COR-L47 (cell line): ENCODE measurements around the gene CHD9.
"Not testable (repeated sequence)": the region's sequence is repeated elsewhere in the genome, so short reads cannot be mapped to it uniquely, and the experiment has no call there.

Source experiments
- DNase-seq: peaks from one replicate; lab custom pipeline; 2025; lab: John Stamatoyannopoulos, UW

CHD9 gene

DNA sequence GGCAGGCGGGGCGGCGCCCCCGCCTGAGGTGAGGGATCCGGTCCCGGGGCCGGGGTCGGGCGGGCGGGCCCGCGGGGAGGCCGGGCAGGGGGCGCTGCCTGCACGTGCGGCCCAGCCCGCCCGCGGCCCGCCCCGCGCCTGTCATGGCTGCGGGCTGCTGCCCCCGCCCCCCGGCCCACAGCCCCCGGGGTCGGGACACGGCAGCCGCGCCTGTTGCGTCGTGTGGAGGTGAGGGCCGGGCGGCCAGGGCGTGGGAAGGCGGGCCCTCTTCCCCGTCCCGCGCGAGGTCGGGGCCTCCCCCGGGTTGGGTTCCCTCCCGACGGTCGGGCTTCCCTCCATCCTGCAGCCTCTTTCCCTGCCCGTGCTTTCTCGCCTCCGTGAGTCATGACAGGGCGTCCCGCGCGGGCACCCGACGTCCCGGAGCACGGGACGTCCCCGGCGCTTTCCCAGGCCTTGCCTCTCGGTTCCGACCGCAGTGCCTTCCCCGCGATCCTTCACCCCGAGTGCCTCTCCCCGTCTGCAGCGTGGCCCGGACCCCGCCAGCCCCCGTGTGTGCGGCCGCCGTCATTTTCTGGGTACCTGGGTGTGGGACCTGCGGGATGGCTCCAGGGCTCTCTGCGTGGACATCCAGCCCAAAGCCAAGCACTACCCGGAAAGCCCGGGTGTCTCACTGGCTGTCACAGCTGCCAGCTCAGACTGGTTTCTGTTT is 76.7 kb downstream of the CHD9 start:
- peak; percentile 14 for DNase-seq

- DNase-seq = no peak
Measured at GRCh38 chr16:53132406-53132805, 77.6 kb downstream of the CHD9 start.

DNA sequence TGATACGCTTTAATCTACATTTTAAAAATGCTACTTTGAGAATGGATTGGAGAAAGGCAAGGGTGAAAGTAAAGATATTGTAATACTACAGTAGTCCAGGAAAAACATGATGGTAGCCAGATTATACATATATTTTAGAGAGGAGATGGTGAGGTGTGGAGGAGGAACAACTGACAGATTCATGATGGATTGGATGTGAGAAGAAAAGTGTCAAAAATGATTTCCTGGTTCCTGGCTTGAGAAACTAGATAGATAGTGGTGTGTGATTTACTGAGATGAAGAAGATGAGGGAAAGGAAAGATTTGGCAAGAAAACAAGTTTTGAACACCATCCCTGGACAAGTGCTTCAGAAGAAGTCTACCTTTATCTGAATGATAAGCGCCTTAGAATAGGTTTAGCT is 80.5 kb downstream of the CHD9 start:
- no peak for DNase-seq

DNA sequence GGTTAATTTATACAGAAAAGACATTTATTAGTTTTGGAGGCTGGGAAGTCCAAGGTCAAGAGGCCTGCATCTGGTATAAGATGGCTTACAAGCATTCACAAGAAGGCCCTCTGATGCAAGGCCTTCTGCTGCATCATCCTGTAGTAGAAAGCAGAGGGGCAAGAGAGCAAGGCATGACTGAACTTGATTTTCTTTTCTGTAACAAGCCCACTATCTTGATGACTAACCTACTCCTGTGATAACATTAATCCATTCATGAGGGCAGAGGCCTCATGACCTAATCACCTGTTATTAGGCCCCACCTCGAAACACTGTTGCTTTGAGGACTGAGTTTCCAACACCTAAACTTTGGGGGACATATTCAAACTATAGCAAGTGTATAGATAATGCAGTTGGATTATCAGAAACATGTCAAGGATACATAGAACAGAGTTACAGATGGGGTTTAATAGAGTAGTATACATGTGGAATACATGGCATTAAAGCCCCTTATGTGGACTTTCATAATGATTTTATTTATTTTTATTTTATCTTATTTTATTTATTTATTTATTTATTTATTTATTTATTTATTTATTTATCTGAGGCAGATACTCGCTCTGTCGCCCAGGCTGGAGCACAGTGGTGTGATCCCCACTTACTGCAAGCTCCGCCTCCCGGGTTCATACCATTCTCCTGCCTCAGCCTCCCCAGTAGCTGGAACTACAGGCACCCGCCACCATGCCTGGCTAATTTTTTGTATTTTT is 88.2 kb downstream of the CHD9 start:
- DNase-seq = no peak

GRCh38 chr16:53147500-53148065 is 92.8 kb downstream of the CHD9 start:
- no peak for DNase-seq

DNA sequence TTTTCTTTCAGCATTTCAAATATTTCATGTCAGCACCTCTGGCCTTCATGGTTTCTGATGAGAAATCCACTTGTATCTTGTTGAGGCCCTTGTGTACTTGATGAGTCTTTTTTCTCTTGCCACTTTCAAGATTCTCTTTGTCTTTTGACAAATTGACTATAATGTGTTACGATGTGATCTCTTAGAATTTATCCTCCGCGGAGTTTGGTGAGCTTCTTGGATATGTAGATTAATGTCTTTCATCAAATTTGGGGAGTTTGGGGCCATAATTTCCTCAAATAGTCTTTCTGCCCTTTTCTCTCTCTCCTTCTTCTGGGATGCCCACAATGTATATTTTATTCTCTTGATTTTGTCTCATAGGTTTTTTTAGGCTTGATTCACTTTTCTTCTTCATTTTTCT is 96.0 kb downstream of the CHD9 start:
- no peak for DNase-seq

DNA sequence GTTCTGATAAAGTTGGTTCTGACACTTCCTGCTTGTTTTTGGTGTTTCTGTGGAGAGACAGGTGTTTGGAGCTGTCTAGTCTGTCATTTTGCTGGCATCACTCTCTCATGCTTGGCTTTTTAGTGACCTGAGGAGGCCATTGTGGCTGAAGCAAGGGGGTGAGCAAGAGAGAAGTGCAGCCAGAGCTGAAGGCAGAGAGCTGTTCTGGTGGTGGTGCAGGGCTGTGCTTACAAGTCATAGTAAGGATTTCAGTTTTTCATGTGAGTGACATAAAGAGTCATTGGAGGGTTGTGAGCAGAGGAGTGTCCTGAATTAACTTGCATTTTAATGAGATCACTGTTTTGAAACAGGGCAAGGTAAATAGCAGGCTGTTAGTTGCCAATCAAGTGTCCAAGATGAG is 97.5 kb downstream of the CHD9 start:
- DNase-seq = no peak

DNA sequence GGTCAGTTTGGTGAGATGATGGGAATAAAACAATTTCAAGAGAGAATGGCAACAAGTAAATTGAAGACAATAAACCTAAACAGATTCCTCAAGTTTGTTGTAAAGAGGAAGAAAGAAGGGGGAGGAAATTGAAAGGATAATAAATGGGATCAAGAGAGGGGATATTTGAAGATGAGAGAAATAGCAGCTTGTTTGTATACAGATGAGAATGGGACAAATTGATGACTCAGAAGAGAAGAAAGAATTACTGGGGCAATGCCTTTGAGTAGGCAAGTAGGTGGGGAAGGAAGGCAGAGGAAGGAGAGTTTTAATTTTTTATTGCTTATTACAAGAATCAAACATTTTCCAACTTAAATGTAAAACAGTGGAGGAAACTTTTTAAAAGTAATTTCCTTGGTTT is 98.3 kb downstream of the CHD9 start:
- no peak for DNase-seq

DNA sequence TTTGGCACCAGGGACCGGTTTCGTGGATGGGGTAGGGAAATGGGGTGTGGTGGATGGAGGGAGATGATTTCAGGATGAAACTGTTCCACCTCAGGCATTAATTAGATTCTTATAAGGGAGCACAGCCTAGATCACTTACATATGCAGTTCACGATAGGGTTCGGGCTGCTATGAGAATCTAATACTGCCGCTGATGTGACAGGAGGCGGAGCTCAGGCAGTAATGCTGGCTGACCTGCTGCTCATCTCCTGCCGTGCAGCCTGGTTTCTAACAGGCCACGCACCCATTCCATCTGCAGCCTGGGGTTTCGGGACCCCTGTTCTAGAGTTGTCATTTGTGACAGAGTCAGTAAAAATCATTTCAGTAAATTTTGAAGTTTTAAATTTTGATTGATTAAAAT is 99.7 kb downstream of the CHD9 start:
- DNase-seq = no peak

DNA sequence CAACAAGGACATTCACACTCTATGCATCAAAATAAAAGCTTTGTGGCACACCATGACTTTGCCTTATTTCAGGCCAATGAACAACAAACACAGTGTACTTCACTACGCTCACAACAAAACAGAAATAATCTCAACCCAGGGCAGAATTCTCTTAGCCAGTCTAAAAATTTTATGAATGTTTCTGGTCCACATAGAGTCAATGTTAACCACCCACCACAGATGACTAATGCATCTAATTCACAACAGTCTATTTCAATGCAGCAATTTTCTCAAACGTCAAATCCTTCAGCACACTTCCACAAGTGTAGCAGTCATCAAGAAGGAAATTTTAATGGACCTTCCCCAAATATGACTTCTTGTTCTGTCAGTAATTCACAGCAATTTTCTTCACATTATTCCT is 101.7 kb downstream of the CHD9 start:
- DNase-seq = no peak

DNA sequence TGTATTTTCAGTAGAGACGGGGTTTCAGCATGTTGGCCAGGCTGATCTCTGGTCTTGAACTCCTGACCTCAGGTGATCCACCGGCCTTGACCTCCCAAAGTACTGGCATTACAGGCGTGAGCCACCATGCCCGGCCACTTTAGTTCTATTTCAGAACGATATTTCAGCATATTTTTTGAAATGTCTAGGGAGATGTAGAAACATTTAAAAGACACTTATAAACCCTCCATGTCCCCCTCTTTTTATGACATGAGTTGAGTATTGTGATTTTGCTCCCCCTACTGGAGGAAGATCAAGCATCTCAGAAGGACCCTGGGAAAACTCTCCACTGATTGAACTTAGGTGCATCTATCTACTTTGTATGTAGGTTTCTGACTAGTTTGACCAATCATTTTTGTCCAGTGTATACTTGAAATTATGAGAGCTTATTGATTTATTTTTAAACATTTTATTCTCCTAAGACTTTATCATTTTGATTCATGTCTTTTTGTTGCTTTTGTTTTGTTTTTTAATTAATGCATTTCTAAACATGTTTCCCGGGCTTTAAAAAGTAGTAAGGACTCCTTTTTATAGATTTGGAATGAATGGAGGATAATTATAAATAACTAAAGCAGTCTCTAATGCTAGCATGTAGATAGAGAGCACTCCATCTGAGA is 105.1 kb downstream of the CHD9 start:
- DNase-seq = peak; percentile 37

- no peak for DNase-seq
Measured at GRCh38 chr16:53166099-53166498, 111.3 kb downstream of the CHD9 start.

DNA sequence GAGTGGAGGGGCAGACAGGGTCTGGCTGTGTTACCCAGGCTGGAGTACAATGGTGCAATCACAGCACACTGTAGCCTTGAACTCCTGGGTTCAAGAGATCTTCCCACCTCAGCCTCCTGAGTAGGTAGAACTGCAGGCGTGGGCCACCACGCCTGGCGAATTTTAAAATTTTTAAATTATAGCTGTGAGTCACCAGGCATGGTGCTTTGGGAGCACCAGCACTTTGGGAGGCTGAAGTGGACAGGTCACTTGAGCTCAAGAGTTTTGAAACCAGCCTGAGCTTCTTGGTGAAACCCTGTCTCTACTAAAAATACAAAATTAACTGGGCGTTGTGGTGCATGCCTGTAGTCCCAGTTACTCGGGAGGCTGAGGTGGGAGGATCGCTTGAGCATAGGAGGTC is 114.0 kb downstream of the CHD9 start:
- no peak for DNase-seq

DNA sequence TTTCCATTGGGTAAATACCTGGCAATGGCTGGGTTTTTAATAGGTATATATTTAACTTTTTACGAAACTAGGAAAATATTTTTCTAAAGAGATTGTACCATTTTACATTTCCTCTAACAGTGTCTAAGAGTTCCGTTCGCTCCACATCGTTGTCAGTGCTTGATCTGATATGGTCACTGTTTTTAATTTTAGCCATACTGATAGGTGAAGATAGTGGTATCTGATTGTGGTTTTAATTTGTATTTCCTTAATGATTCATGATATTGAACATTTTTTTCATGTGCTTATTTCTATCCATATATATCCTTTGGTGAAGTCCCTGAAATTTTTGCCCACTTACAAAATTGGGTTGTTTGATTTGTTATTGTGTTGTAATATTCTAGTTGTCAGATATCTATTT is 117.7 kb downstream of the CHD9 start:
- DNase-seq = no peak

DNA sequence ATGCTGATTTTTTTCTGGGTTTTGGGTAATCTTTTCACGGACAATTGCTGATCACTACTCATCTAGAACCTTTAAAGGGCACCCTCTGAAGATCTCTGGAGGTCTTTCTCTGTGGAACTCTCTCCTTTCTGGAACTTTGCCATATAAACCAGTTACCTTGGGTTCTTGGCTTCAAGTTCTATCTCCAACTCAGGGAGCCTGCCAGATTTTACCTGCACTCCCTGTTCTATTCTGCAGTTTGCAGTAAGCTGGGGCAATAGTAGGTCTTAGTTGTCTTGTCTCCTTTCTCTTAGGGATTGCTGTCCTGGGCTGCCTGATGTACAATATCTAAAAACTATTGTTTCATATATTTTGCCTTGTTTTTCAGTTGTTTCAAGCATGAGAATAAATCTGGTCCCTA is 120.3 kb downstream of the CHD9 start:
- DNase-seq = no peak

DNA sequence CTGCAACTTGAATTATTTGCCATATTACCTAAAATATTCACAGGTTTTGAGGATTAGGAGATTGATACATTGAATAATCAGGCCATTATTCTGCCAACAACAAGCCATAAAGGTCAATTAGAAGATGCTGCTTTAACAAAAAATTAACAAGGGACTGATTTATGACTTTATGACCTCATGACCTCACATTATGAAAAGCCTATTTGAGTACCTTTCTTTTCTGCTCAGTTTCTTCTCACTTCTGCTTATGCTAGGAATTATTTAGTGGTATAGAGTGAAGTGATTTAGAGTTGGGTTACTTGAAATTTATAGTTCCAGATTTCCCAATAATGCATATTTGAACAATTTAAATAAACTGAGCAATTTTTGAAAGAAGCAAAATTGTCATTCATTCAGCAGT is 121.6 kb downstream of the CHD9 start:
- DNase-seq = no peak

GRCh38 chr16:53183442-53183841 is 128.7 kb downstream of the CHD9 start:
- no peak for DNase-seq

DNA sequence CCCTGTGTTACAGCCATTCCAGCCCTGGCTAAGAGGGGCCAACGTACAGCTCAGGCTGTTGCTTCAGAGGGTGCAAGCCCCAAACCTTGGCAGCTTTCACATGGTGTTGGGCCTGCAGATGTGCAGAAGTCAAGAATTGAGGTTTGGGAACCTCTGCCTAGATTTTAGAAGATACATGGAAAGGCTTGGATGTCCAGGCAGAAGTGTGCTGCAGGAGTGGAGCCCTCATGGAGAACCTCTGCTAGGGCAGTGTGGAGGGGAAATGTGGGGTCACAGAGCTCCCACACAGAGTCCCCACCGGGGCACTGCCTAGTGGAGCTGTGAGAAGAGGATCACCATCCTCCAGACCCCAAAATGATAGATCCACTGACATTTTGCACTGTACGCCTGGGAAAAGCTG is 130.9 kb downstream of the CHD9 start:
- DNase-seq = not testable (repeated sequence)

DNA sequence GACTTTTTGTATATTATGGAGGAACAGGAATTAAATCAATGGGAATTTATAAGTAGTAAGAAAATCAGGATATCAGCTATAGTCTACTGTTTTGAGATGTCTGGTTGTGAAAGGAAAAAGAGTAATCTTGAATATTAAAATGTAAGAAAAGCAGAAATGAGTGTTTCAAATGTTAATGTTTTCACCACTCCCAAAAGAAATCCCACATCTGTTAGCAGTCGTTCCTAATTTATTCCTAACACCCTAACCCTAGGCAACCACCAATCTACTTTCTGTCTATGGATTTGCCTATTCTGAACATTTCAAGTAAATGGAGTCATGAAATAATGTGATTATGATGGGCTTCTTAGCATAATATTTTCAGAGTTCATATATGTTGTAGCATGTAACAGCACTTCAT is 133.0 kb downstream of the CHD9 start:
- no peak for DNase-seq

DNA sequence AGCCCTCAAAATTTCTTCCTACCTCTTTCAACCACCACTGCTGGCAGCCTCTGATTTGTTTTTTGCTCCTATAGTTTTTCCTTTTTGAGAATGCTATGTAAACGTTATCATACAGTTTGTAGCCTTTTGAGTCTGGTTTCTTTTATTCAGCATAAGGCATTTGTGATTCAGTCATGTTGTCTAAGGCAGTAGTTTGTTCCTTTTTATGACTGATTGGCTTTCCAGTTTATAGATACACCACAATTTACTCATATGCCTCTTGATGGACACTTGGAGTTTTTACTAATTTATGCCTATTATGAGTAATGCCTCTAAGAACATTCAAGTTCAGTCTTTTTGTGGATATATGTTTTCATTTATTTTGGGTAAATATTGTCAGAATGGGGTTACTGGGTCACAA is 136.6 kb downstream of the CHD9 start:
- DNase-seq = no peak

DNA sequence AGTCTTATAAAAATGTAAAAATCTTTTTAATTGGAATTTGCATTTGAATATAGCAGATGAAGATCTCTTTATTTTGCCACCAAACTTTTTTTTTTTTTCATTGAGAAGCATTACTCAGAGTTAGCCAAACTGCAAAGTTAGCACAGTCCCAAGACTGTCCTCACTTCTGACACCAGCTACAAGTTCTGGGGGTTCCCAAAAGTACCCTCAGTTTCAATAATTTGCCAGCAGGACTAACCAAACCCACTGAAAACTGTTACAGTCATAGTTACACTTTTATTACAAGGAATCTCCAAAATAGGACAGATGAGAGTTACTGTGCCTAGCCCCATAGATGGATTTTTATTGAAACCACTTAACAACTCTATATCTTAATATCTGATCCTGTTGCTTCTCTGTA is 144.1 kb downstream of the CHD9 start:
- DNase-seq = no peak

- DNase-seq = no peak
Measured at GRCh38 chr16:53201900-53202299, 147.1 kb downstream of the CHD9 start.

DNA sequence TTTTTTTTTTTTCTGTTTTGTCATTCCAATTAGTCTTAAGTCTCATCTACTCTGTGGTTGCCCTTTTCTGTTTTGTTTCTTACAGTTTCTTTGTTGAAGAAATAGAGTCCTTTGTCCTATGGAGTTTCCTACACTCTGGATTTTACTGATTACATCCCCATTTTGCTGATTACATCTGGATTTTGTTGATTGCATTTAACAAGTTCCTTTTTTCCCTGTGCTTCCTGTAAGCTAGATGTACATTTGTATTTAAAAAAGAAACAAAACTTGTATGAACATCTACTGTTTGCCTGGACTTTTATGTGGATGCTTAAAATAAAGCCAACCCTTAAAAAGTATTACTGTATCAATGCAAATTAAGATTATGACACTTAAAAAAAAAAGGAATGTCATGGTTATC is 147.6 kb downstream of the CHD9 start:
- no peak for DNase-seq
